T-helper 2 cell treated with Interferon-gamma antibody and Interleukin-4, amounts not matched to agents 5 μg/mL and 100 μg/mL, for 36 hours (primary cell): ENCODE measurements around the gene ZNF853.

Experiments
- DNase-seq: peaks from one replicate; pipeline ENCODE4 v3.0.0; 2021; ENCODE audit warnings: low spot score
- H3K27ac Mint-ChIP-seq: one replicate; pipeline ENCODE4 v1.8.0; 2021; ENCODE audit warnings: mild to moderate bottlenecking, mixed read lengths
- H3K27me3 Mint-ChIP-seq: one replicate; pipeline ENCODE4 v1.8.0; 2021; ENCODE audit warnings: low read depth, mixed read lengths
- H3K36me3 Mint-ChIP-seq: one replicate; pipeline ENCODE4 v1.8.0; 2021; ENCODE audit warnings: low read depth, mixed read lengths
- H3K4me1 Mint-ChIP-seq: one replicate; pipeline ENCODE4 v1.8.0; 2021; ENCODE audit warnings: low read depth, mixed read lengths
- H3K4me3 Mint-ChIP-seq: one replicate; pipeline ENCODE4 v1.8.0; 2022; ENCODE audit warnings: mild to moderate bottlenecking, moderate library complexity, mixed read lengths
- H3K9me3 Mint-ChIP-seq: one replicate; pipeline ENCODE4 v1.8.0; 2021; ENCODE audit warnings: mixed read lengths

Gene ZNF853

DNA sequence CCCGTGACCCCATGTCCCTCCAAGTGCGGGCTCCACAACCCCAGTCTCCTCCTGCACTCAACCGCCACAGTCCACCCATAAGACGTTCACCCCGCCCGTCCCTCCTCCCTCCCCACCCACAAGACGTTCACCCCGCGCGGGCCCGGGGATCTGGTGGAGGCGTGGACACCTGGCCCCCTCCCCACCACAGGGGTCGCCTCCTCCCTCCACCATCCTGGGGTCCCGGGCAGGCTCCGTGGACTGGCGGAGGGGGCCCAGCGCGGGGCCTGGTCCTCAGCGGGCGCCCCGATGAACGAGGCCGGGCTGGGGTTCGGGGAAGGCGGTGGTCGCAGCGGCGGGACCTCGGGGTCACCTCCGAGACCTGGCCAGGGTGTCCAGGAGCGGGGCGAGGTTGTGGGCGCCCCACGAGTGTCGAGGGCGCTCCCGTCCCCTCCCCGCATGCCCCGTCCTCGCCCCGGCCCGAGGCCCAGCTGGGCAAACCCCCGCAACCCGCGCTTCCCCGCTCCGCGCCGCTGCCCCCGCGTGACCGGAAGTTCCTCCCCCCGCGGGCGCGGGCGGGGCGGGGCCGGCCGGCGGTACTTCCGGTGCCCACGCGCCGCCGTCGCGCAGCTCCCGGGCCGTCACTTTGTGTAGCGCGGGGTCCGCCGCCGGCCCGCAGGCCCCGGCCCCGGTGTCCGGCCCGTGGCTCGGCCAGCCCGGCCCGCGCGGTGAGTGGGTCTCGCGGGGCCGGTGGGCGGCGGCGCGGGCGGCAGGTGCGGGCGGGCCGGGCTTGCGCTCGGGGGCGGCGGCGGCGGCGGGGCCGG lies 21.5 kb downstream of the ZNF853 start, which contains the start of gene ZNF316:
TSS of gene ZNF316 (plus strand) at position 578 of the 803 bp plus-strand sequence. CDS start 5,092 bp downstream, outside the sequence.
- H3K27ac Mint-ChIP-seq = peak within 1 kb of the TSS; percentile 81

DNA sequence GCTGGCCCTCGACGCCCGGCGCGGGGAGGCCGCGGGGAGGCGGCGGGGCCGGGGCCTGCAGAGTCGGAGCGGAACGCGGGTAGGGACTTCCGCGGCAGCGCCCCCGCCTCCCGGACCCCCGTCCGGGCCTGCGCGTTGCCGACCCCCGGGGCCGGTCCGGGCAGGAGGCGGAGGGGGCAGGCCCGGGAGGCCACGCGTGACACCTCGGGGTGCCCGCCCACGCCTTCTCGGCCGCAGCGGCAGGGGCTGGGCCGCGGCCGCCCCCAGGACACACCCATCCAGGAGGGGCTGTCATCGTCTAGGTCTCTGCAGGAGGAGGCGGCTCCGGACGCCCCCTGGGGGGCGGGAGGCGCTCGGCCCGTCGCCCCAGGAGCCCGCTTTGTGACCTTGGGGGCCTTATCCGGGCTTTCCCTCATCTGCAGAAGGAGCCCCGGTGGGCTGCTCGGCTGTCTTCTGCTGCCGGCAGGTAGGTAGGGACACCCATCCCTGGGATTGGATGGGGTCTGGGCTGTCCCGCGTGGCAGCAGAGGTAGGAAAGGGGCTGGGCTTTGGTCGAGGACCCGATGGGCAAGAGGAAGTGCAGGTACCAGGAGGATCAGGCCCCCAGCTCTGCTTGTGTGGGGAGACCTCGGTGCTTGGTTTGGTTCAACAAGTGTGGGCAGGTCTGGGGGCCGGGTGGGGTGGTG lies 22.3 kb downstream of the ZNF853 start:
- Mint-ChIP-seq H3K27me3 (no peaks in the 10 kb centered on the region), H3K9me3 (no peaks in the 10 kb centered on the region), H3K4me1 (peaks cover 18% of the 10 kb centered on the region), H3K4me3 (peak overlapping the region; percentile 89), H3K27ac (peak overlapping the region; percentile 81), H3K36me3 (peaks cover 32% of the 10 kb centered on the region)
- peak; percentile 60 for DNase-seq

More for the DNA sequence above, 21.5 kb downstream of the ZNF853 start, which contains the start of gene ZNF316:
- H3K36me3 Mint-ChIP-seq = peaks cover 25% of the 10 kb centered on the region
- peak; percentile 67 for DNase-seq
- no peaks in the 10 kb centered on the region for H3K9me3 Mint-ChIP-seq
- H3K4me1 Mint-ChIP-seq = peaks cover 18% of the 10 kb centered on the region
- peak within 1 kb of the TSS; percentile 89 for H3K4me3 Mint-ChIP-seq
- no peaks in the 10 kb centered on the region for H3K27me3 Mint-ChIP-seq

DNA sequence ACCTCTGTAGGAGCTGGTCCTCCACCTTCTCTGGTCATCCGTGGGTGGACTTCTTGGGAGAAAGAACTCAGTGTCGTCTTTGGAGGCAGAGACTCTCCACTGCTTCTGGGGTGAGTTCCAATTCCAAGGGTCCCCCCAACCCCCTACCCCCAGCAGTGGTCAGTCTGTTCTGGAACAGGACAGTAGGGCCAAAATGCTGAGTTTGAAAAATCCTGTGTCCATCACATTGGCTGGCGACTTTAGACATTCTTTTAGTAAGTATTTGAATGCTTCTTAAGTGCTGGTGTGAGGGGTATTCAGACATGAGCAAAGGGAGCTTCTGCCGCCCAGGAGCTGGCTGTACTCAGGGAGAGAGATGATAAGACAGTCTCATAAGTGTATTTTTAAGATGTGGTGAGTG lies 23.6 kb downstream of the ZNF853 start:
- Mint-ChIP-seq H3K27me3 (no peaks in the 10 kb centered on the region), H3K4me3 (peak overlapping the region; percentile 89), H3K27ac (peak overlapping the region; percentile 81), H3K36me3 (peaks cover 37% of the 10 kb centered on the region), H3K4me1 (peaks cover 18% of the 10 kb centered on the region), H3K9me3 (no peaks in the 10 kb centered on the region)
- DNase-seq = no peak

DNA sequence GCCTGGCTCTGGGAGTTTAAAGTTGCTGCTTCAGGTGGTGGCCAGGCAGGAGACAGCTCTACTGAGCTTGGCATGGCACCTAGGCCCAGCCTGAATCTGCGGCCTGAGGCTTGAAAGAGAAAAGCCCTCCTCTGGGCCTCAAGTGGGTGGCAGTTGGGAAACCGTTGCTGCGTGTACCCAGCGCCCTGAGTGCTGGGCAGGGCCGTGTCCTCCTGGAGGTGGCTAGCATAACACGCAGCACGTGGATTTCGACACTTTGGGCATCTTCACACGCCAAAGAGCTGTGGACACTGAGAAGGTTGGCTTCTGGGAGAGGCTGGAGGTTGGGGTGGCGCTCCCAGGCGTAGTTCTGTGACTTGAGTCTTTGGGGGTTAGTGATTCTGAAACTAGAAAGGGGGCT lies 24.2 kb downstream of the ZNF853 start:
- H3K4me1 Mint-ChIP-seq = peaks cover 18% of the 10 kb centered on the region
- no peak overlapping the region for H3K27ac Mint-ChIP-seq
- no peak overlapping the region for H3K4me3 Mint-ChIP-seq
- no peaks in the 10 kb centered on the region for H3K27me3 Mint-ChIP-seq
- DNase-seq = no peak
- H3K9me3 Mint-ChIP-seq = no peaks in the 10 kb centered on the region
- H3K36me3 Mint-ChIP-seq = peaks cover 42% of the 10 kb centered on the region

DNA sequence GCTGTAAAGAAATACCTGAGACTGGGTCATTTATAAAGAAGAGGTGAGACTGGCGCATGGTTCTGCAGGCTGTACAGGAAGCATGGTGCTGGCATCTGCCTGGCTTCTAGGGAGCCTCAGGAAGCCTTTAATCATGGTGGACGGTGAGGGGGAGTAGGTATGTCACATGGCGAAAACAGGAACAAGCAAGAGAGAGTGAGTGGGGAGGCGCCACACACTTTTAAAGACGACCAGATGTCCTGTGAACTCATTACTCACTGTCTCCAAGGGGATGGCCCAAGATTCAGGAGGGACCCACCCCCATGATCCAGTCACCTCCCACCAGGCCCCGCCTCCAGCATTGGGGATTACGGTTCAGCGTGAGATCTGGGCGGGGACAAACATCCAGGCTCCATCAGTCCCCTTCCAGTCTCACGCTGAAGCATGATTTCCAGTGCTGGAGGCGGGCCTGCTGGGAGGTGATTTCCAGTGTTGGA lies 24.9 kb downstream of the ZNF853 start:
- Mint-ChIP-seq H3K27me3 (no peaks in the 10 kb centered on the region), H3K36me3 (peaks cover 46% of the 10 kb centered on the region), H3K4me1 (peaks cover 18% of the 10 kb centered on the region), H3K4me3 (no peak overlapping the region), H3K27ac (no peak overlapping the region), H3K9me3 (no peaks in the 10 kb centered on the region)
- DNase-seq = peak; percentile 13

DNA sequence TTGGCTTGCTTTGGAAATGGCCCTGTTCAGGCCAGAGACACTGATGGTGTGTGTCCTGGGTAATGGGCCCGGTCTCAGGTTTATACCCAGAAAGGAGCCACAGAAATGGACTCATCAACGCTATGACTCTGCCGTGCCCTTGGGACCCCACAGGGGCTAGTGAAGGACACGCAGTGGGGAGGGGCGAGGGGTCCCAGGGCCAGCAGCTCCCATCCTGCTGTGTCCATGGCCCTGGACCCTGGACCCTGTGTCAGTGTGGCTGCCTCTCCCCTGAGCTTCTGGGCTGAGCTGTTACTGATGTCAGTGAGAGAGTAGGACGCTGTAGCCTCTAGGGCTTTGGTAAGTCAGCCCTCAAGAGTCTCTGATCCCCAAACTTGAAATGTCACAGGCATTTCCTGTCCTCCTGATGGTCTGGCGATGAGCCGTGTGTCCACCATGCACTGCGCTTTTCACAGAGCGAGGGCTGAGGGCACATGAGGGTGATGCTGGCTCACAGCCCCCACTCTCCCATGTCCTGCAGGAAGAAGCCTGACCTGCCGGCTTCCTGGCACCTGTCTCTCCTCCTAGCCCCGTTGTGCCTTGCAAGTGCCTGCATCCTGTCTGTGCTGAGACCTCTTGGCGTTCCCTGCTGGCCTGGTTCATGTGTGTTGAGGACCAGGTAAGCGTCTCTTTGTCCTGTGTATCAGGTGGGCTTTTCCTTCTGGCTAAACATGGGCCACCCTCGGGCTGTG lies 26.1 kb downstream of the ZNF853 start:
- Mint-ChIP-seq H3K4me1 (peaks cover 18% of the 10 kb centered on the region), H3K36me3 (peaks cover 52% of the 10 kb centered on the region), H3K4me3 (no peak overlapping the region), H3K27ac (peak overlapping the region; percentile 69), H3K27me3 (no peaks in the 10 kb centered on the region), H3K9me3 (no peaks in the 10 kb centered on the region)
- no peak for DNase-seq

- H3K36me3 Mint-ChIP-seq = peaks cover 60% of the 10 kb centered on the region
- H3K9me3 Mint-ChIP-seq = no peaks in the 10 kb centered on the region
- H3K4me3 Mint-ChIP-seq = no peak overlapping the region
- H3K27me3 Mint-ChIP-seq = no peaks in the 10 kb centered on the region
- H3K4me1 Mint-ChIP-seq = peaks cover 18% of the 10 kb centered on the region
- no peak for DNase-seq
- H3K27ac Mint-ChIP-seq = no peak overlapping the region
Measured at GRCh38 chr7:6642239-6642839, 26.9 kb downstream of the ZNF853 start.

GRCh38 chr7:6642861-6643640 lies 27.6 kb downstream of the ZNF853 start:
- DNase-seq = no peak
- no peaks in the 10 kb centered on the region for H3K27me3 Mint-ChIP-seq
- no peak overlapping the region for H3K4me3 Mint-ChIP-seq
- H3K4me1 Mint-ChIP-seq = peaks cover 15% of the 10 kb centered on the region
- H3K36me3 Mint-ChIP-seq = peaks cover 61% of the 10 kb centered on the region
- no peak overlapping the region for H3K27ac Mint-ChIP-seq
- no peaks in the 10 kb centered on the region for H3K9me3 Mint-ChIP-seq

- H3K36me3 Mint-ChIP-seq = peaks cover 61% of the 10 kb centered on the region
- H3K27me3 Mint-ChIP-seq = no peaks in the 10 kb centered on the region
- H3K27ac Mint-ChIP-seq = no peak overlapping the region
- H3K4me1 Mint-ChIP-seq = peaks cover 8% of the 10 kb centered on the region
- no peaks in the 10 kb centered on the region for H3K9me3 Mint-ChIP-seq
- DNase-seq = no peak
- H3K4me3 Mint-ChIP-seq = no peak overlapping the region
Measured at GRCh38 chr7:6643915-6644625, 28.7 kb downstream of the ZNF853 start.

- H3K27ac Mint-ChIP-seq = no peak overlapping the region
- peaks cover 3% of the 10 kb centered on the region for H3K4me1 Mint-ChIP-seq
- H3K4me3 Mint-ChIP-seq = no peak overlapping the region
- H3K36me3 Mint-ChIP-seq = peaks cover 61% of the 10 kb centered on the region
- DNase-seq = no peak
- no peaks in the 10 kb centered on the region for H3K9me3 Mint-ChIP-seq
- H3K27me3 Mint-ChIP-seq = no peaks in the 10 kb centered on the region
Measured at GRCh38 chr7:6644728-6645127, 29.3 kb downstream of the ZNF853 start.

DNA sequence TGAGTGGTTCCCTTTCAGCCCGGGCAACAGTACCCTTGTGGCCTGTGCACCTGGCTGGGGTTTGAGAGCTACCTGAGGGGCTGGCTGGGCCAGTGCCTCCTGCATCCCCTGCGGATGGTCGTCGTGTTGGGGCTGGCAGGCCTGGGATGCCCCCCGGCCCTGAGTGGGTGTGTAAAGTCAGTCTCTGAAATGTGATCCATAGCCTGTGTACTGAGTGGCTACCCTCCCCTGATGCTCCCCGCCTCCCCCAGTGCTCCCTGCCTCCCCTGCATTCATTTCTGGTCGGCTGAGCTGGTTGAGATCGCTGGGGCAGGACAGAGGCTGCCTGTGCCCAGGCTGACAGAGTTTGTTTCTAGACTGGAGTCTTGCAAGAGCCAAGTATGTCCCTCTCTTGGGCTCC lies 31.1 kb downstream of the ZNF853 start:
- DNase-seq = no peak
- H3K4me1 Mint-ChIP-seq = no peaks in the 10 kb centered on the region
- no peaks in the 10 kb centered on the region for H3K27me3 Mint-ChIP-seq
- H3K36me3 Mint-ChIP-seq = peaks cover 73% of the 10 kb centered on the region
- H3K27ac Mint-ChIP-seq = no peak overlapping the region
- no peak overlapping the region for H3K4me3 Mint-ChIP-seq
- peaks cover 5% of the 10 kb centered on the region for H3K9me3 Mint-ChIP-seq

- H3K4me1 Mint-ChIP-seq = no peaks in the 10 kb centered on the region
- H3K9me3 Mint-ChIP-seq = peaks cover 5% of the 10 kb centered on the region
- no peak overlapping the region for H3K27ac Mint-ChIP-seq
- H3K4me3 Mint-ChIP-seq = no peak overlapping the region
- H3K27me3 Mint-ChIP-seq = no peaks in the 10 kb centered on the region
- peaks cover 73% of the 10 kb centered on the region for H3K36me3 Mint-ChIP-seq
- DNase-seq = no peak
Measured at GRCh38 chr7:6647080-6647479, 31.7 kb downstream of the ZNF853 start.
